GM11168 (cell line): ENCODE data around the gene HAUS5.
"Not testable (repeated sequence)": the region's sequence is repeated elsewhere in the genome, so short reads cannot be mapped to it uniquely, and the experiment has no call there.

Source experiments
- in situ Hi-C: fragments of 300-500 bp; cut with MboI; formaldehyde crosslinking; loops from one replicate; pipeline ENCODE4 v1.12.0; 2022; ENCODE audit warnings: low sequenced_read_pairs; ENCODE audit not compliant: unreplicated experiment

HAUS5 gene

GRCh38 chr19:35642312-35642711 is 29.8 kb downstream of the HAUS5 start:
- in situ Hi-C loops: no loop called here

DNA sequence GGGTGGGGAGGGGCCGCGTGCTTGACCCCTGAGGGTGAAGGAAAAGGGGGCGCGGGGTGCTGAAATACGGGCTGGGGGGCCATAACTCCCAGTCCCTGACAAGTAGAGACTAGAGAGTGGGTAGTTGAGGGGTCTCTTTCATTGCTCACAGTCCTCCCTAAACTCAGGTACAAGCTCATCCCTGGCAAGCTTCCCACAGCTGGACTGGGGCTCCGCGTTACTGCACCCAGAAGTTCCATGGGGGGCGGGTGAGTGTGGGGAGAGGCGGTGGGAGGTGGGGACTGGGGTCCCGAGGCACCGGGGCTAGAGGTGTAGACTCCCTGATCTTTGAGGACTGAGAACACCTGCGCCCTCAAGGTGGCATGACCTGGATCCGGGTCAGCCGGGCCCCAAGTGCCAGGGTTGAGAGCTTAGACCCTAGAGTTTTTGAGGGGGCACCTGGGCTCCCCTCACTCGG is 30.3 kb downstream of the HAUS5 start:
- in situ Hi-C loops: no loop called here

GRCh38 chr19:35643255-35644205 is 31.0 kb downstream of the HAUS5 start:
- in situ Hi-C loops: no loop called here

- in situ Hi-C loops: no loop called here
These were observed 31.9 kb downstream of the HAUS5 start for GRCh38 chr19:35644206-35644986.

GRCh38 chr19:35644987-35645679 is 32.6 kb downstream of the HAUS5 start:
- in situ Hi-C loops: no loop called here

DNA sequence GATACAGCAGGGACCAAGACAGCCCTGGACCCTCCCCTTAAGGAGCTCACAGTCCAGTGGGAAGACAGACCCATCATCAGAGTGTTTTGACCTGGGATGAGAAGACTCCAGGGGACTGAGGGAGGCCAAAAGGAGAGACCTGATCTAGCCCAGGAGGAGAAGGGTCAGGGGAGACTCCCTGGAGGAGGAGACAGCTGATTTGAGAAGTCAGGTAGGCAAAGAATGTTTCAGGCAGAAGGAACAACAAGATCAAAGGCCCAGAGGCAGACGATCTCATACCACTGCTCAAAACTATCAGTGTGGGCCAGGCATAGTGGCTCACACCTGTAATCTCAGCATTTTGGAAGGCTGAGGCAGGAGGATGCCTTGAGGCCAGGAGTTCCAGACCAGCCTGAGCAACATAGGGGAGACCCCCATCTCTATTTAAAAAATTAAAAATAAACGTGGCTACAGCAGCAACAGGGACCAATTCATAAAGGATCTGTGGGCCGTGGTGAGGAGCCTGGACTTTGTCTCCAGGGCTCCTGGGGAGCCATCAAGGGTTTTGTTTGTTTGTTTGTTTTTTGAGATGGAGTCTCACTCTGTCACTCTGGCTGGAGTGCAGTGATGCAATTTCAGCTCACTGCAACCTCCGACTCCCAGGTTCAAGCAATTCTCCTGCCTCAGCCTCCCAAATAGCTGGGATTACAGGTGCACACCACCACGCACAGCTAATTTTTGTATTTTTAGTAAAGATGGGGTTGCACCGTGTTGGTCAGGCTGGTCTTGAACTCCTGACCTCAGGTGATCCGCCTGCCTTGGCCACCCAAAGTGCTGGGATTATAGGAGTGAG is 33.4 kb downstream of the HAUS5 start:
- in situ Hi-C loops: no loop called here

DNA sequence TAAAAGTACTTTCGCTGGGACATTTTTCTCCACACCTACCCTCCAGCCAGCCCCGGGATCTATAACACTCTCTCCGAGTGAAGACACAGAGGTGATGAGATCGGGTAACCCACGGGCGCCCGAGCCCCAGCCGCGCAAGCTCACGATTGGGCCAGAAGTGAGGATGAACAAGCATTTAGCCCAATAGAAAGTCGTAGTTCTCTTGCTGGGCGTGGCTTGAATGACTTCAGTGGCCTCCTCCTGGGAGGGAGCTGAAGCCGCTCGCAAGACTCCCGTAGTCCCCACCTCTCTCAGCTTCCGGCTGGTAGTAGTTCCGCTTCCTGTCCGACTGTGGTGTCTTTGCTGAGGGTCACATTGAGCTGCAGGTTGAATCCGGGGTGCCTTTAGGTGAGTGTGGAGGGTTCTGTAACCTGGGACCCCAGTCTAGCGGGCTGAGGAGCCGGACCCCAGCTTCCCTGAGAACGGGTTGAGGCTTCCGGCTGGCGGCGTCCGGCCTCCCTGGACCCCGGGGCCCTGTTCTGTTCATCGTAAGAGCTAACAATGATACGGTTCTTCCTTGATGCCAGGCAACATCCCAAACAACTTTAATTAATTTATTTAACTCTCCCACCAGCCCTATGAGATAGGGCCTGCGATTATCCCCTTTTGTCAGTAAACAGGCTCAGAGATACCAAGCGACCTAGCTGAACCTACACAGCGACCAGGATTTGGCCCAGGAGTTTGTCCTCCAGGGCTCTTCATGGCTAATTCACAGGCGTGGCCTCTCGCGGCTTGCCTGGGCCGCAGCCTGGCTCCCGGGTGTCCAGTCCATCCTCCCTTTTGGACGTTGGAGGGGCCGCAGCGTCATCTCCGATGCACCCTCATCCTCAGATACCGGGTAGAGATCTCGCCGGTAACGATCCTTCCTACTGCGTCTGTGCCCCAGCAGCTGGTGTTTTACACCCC is 35.8 kb downstream of the HAUS5 start, which contains the start of gene COX6B1:
Gene COX6B1, plus strand, starts transcription at position 307 of the 945 bp plus-strand sequence. CDS start 2,921 bp downstream, outside the sequence.
- in situ Hi-C loops: no loop called here

DNA sequence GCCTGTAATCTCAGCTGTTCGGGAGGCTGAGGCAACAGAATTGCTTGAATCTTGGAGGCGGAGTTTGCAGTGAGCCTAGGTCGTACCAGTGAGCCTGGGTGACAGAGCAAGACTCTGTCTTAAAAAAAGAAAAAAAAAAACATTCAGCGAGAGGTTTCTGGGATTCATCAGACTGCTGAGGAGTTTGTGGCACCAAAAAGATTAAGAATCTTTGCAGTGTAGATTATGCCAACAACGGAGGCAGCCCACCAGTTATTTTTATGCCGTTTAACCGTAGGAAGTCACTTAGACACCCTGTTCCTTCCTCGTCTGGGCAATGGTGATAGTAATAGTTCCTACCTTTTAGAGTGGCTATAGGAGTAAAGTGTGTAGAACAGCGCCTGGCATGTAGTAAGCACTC is 38.0 kb downstream of the HAUS5 start:
- in situ Hi-C loops: no loop called here

GRCh38 chr19:35654828-35655227 is 42.3 kb downstream of the HAUS5 start:
- in situ Hi-C loops: not testable (repeated sequence)

- in situ Hi-C loops: no loop called here
These were observed 43.1 kb downstream of the HAUS5 start for GRCh38 chr19:35655600-35655999.

DNA sequence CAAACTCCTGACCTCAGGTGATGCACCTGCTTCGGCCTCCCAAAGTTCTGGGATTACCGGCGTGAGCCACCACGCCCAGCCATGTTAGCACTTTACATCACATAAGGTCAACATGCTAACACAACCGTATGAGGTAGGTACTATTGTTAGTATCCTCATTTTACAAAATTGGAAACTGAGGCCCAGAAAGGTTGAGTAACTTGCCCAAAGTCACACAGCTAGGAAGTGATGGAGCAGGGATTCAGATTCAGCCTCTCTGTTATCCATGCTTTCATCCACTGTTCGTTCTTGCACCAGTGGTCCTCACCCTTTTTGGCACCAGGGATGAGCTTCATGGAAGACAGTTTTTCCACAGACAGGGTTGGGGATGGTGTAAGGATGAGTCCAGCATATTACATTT is 44.2 kb downstream of the HAUS5 start:
- in situ Hi-C loops: no loop called here

GRCh38 chr19:35657904-35658700 is 45.6 kb downstream of the HAUS5 start:
- in situ Hi-C loops: no loop called here

DNA sequence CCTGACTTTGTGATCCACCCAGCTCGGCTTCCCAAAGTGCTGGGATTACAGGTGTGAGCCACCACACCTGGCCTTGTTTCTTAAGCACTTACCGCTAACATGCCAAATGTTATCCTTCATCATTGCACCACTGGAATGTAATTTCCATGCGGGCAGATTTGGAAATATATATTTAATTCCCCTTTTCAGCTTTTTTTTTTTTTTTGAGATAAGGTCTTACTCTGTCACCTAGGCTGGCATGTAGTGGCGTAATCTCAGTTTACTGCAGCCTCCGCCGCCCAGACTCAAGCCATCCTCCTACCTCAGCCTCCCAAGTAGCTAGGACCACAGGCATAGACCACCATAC is 49.4 kb downstream of the HAUS5 start:
- in situ Hi-C loops: no loop called here

- in situ Hi-C loops: no loop called here
These were observed 51.4 kb downstream of the HAUS5 start for GRCh38 chr19:35663981-35664380.

GRCh38 chr19:35665157-35665556 is 52.6 kb downstream of the HAUS5 start:
- in situ Hi-C loops: no loop called here

DNA sequence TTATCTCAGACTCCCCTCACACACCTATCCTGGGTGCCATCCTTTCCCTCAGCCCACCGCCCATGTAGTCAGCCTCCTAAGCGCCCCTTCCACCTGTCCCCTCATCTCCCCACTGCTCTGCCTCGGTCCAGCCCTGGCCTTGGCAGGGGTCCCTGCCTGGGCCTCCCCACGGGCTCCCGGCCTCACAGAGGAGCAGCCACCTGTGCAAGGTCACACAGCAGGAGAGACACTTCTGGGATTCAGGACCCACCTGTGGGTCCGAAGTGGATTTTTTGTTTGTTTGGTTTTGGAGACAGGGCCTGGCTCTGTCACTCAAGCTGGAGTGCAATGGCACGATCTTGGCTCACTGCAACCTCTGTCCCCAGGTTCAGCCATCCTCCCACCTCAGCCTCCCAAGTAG is 53.1 kb downstream of the HAUS5 start:
- in situ Hi-C loops: no loop called here

GRCh38 chr19:35666251-35666913 is 53.8 kb downstream of the HAUS5 start, which contains the start of gene UPK1A:
Gene UPK1A, plus strand, starts transcription at chr19:35666517. Its CDS starts 296 bp downstream, at chr19:35666813.
- in situ Hi-C loops: no loop called here
